ENCODE measurements around the gene PEAK3. TPM values are rescaled to one million over a fixed set of nuclear protein-coding genes. Genes with fewer than 3 reads are reported as not detected.
A peak's percentile ranks its signal among the peaks of the same experiment; 100 is the strongest.

PEAK3 gene
- total and polyA plus RNA-seq, 3 experiments from 2014 or later, result 0.79 TPM; not detected in 2

- Mint-ChIP-seq H3K4me3 (peak overlapping the region; percentile 92 to 100 (median 99)), H3K27ac (peak overlapping the region; percentile 94 to 99 (median 99)), H3K4me1 (peaks cover 37 to 69% (median 39%) of the 10 kb centered on the region in 3 donors), H3K9me3 (no peaks in the 10 kb centered on the region), H3K36me3 (peaks cover 3 to 49% (median 4%) of the 10 kb centered on the region in 3 donors), H3K27me3 (peaks cover 0 to 2% of the 10 kb centered on the region in 2 donors)
- H3K27ac ChIP-seq (ENCODE audit: low read depth, low read length), result peak overlapping the region; percentile 79
- H3K36me3 ChIP-seq (ENCODE audit: insufficient read depth, low read length), result peaks cover 4% of the 10 kb centered on the region
- DNase-seq, result peak; percentile 42 to 69 (median 62)
- peak overlapping the region; percentile 95 for H3K4me3 ChIP-seq (ENCODE audit: low read length)
- no peaks in the 10 kb centered on the region for H3K9me3 ChIP-seq (ENCODE audit: low read length)
- ChIA-PET CTCF (interaction anchor here (0.6 to 1.7 kb wide), 3 partner anchors 32 to 1145 kb away, joined by 3 to 5 read pairs (median 3); no protein-coding TSS in a partner anchor), POLR2A (interaction anchor here (0.5 to 1.3 kb wide), 4 partner anchors 30 to 89 kb away, joined by 3 read pairs; no protein-coding TSS in a partner anchor)
- peaks cover 48% of the 10 kb centered on the region for H3K4me1 ChIP-seq (ENCODE audit: insufficient read depth, low read length)
- H3K27me3 ChIP-seq (ENCODE audit: insufficient read depth, low read length, poor library complexity, severe bottlenecking), result no peaks in the 10 kb centered on the region
These were observed 45.9 kb upstream of the PEAK3 start for GRCh38 chr19:2327773-2328400.

- Mint-ChIP-seq H3K27ac (peak overlapping the region in 6 of 8 donors; percentile 94 to 99 (median 99)), H3K4me3 (peak overlapping the region; percentile 58 to 100 (median 99)), H3K27me3 (peaks cover 0 to 2% of the 10 kb centered on the region in 2 donors), H3K36me3 (peaks cover 3 to 56% (median 4%) of the 10 kb centered on the region in 3 donors), H3K4me1 (peaks cover 37 to 62% (median 39%) of the 10 kb centered on the region in 3 donors), H3K9me3 (no peaks in the 10 kb centered on the region)
- DNase-seq, result no peak
- H3K9me3 ChIP-seq (ENCODE audit: low read length), result no peaks in the 10 kb centered on the region
- no peaks in the 10 kb centered on the region for H3K27me3 ChIP-seq (ENCODE audit: insufficient read depth, low read length, poor library complexity, severe bottlenecking)
- H3K27ac ChIP-seq (ENCODE audit: low read depth, low read length), result peak overlapping the region; percentile 79
- H3K4me1 ChIP-seq (ENCODE audit: insufficient read depth, low read length), result peaks cover 38% of the 10 kb centered on the region
- H3K36me3 ChIP-seq (ENCODE audit: insufficient read depth, low read length), result peaks cover 4% of the 10 kb centered on the region
- CTCF ChIA-PET, result interaction anchor here (1.1 to 1.7 kb wide), 2 partner anchors 12 to 171 kb away, joined by 3 to 5 read pairs; no protein-coding TSS in a partner anchor
- H3K4me3 ChIP-seq (ENCODE audit: low read length), result peak overlapping the region; percentile 95
- POLR2A ChIA-PET, result no interaction called here
These were observed 44.9 kb upstream of the PEAK3 start for GRCh38 chr19:2326699-2327360.

GRCh38 chr19:2325281-2326046 lies 43.5 kb upstream of the PEAK3 start:
- CTCF ChIA-PET, result interaction anchor here (1.0 to 1.1 kb wide), 2 partner anchors 11 to 26 kb away, joined by 3 read pairs; no protein-coding TSS in a partner anchor
- H3K27me3 Mint-ChIP-seq, result peaks cover 0 to 2% of the 10 kb centered on the region in 2 donors
- DNase-seq, result no peak
- H3K9me3 ChIP-seq (ENCODE audit: low read length), result no peaks in the 10 kb centered on the region
- H3K27ac Mint-ChIP-seq, result peak overlapping the region in 4 of 8 donors; percentile 55 to 99 (median 64)
- peak overlapping the region in 3 of 7 donors; percentile 72 to 100 (median 83) for H3K4me3 Mint-ChIP-seq
- no peaks in the 10 kb centered on the region for H3K9me3 Mint-ChIP-seq
- H3K36me3 Mint-ChIP-seq, result peaks cover 3 to 63% (median 4%) of the 10 kb centered on the region in 3 donors
- POLR2A ChIA-PET, result no interaction called here
- no peak overlapping the region for H3K27ac ChIP-seq (ENCODE audit: low read depth, low read length)
- peaks cover 8% of the 10 kb centered on the region for H3K36me3 ChIP-seq (ENCODE audit: insufficient read depth, low read length)
- no peaks in the 10 kb centered on the region for H3K27me3 ChIP-seq (ENCODE audit: insufficient read depth, low read length, poor library complexity, severe bottlenecking)
- H3K4me1 Mint-ChIP-seq, result peaks cover 37 to 51% (median 37%) of the 10 kb centered on the region in 3 donors
- no peak overlapping the region for H3K4me3 ChIP-seq (ENCODE audit: low read length)
- H3K4me1 ChIP-seq (ENCODE audit: insufficient read depth, low read length), result peaks cover 24% of the 10 kb centered on the region

- ChIA-PET POLR2A (no interaction called here), CTCF (no interaction called here)
- Histone ChIP-seq H3K4me1 (ENCODE audit: insufficient read depth, low read length) (peaks cover 20% of the 10 kb centered on the region), H3K36me3 (ENCODE audit: insufficient read depth, low read length) (peaks cover 8% of the 10 kb centered on the region), H3K9me3 (ENCODE audit: low read length) (no peaks in the 10 kb centered on the region), H3K27me3 (ENCODE audit: insufficient read depth, low read length, poor library complexity, severe bottlenecking) (no peaks in the 10 kb centered on the region), H3K27ac (ENCODE audit: low read depth, low read length) (no peak overlapping the region), H3K4me3 (ENCODE audit: low read length) (no peak overlapping the region)
- Mint-ChIP-seq H3K27me3 (no peaks in the 10 kb centered on the region), H3K9me3 (no peaks in the 10 kb centered on the region), H3K4me1 (peaks cover 29 to 41% (median 32%) of the 10 kb centered on the region in 3 donors), H3K36me3 (peaks cover 3 to 59% (median 4%) of the 10 kb centered on the region in 3 donors), H3K27ac (peak overlapping the region in 3 of 8 donors; percentile 38 to 73 (median 66)), H3K4me3 (no peak overlapping the region)
- DNase-seq, result no peak
These were observed 42.4 kb upstream of the PEAK3 start for GRCh38 chr19:2324220-2324948.

- no peak overlapping the region for H3K27ac ChIP-seq (ENCODE audit: low read depth, low read length)
- Mint-ChIP-seq H3K27me3 (no peaks in the 10 kb centered on the region), H3K36me3 (peaks cover 3 to 57% (median 4%) of the 10 kb centered on the region in 3 donors), H3K4me1 (peaks cover 25 to 36% (median 28%) of the 10 kb centered on the region in 3 donors), H3K4me3 (peak overlapping the region in 1 of 7 donors; percentile 54), H3K9me3 (no peaks in the 10 kb centered on the region), H3K27ac (no peak overlapping the region)
- H3K36me3 ChIP-seq (ENCODE audit: insufficient read depth, low read length), result peaks cover 8% of the 10 kb centered on the region
- ChIA-PET CTCF (no interaction called here), POLR2A (no interaction called here)
- H3K27me3 ChIP-seq (ENCODE audit: insufficient read depth, low read length, poor library complexity, severe bottlenecking), result no peaks in the 10 kb centered on the region
- H3K4me1 ChIP-seq (ENCODE audit: insufficient read depth, low read length), result peaks cover 15% of the 10 kb centered on the region
- DNase-seq, result no peak
- no peak overlapping the region for H3K4me3 ChIP-seq (ENCODE audit: low read length)
- H3K9me3 ChIP-seq (ENCODE audit: low read length), result no peaks in the 10 kb centered on the region
These were observed 41.7 kb upstream of the PEAK3 start for GRCh38 chr19:2323707-2324106.

GRCh38 chr19:2321565-2322283 lies 39.7 kb upstream of the PEAK3 start:
- Histone ChIP-seq H3K36me3 (ENCODE audit: insufficient read depth, low read length) (peaks cover 8% of the 10 kb centered on the region), H3K9me3 (ENCODE audit: low read length) (no peaks in the 10 kb centered on the region), H3K4me3 (ENCODE audit: low read length) (no peak overlapping the region), H3K27ac (ENCODE audit: low read depth, low read length) (no peak overlapping the region), H3K27me3 (ENCODE audit: insufficient read depth, low read length, poor library complexity, severe bottlenecking) (no peaks in the 10 kb centered on the region), H3K4me1 (ENCODE audit: insufficient read depth, low read length) (peaks cover 2% of the 10 kb centered on the region)
- no peak overlapping the region for H3K4me3 Mint-ChIP-seq
- CTCF ChIA-PET, result no interaction called here
- peaks cover 11 to 20% (median 12%) of the 10 kb centered on the region in 3 donors for H3K4me1 Mint-ChIP-seq
- DNase-seq, result no peak
- H3K9me3 Mint-ChIP-seq, result no peaks in the 10 kb centered on the region
- H3K36me3 Mint-ChIP-seq, result peaks cover 0 to 45% (median 4%) of the 10 kb centered on the region in 3 donors
- POLR2A ChIA-PET, result no interaction called here
- no peak overlapping the region for H3K27ac Mint-ChIP-seq
- H3K27me3 Mint-ChIP-seq, result no peaks in the 10 kb centered on the region

GRCh38 chr19:2320939-2321338 lies 39.0 kb upstream of the PEAK3 start:
- H3K9me3 ChIP-seq (ENCODE audit: low read length), result no peaks in the 10 kb centered on the region
- Mint-ChIP-seq H3K4me3 (no peak overlapping the region), H3K4me1 (peaks cover 4 to 13% (median 7%) of the 10 kb centered on the region in 3 donors), H3K9me3 (no peaks in the 10 kb centered on the region), H3K27me3 (no peaks in the 10 kb centered on the region), H3K36me3 (peaks cover 0 to 39% (median 2%) of the 10 kb centered on the region in 3 donors), H3K27ac (no peak overlapping the region)
- ChIA-PET CTCF (no interaction called here), POLR2A (no interaction called here)
- H3K4me3 ChIP-seq (ENCODE audit: low read length), result no peak overlapping the region
- no peak for DNase-seq
- no peaks in the 10 kb centered on the region for H3K4me1 ChIP-seq (ENCODE audit: insufficient read depth, low read length)
- H3K36me3 ChIP-seq (ENCODE audit: insufficient read depth, low read length), result peaks cover 8% of the 10 kb centered on the region
- H3K27me3 ChIP-seq (ENCODE audit: insufficient read depth, low read length, poor library complexity, severe bottlenecking), result no peaks in the 10 kb centered on the region
- no peak overlapping the region for H3K27ac ChIP-seq (ENCODE audit: low read depth, low read length)

Measured in CD8-positive, alpha-beta memory T cell (primary cell).